Fibroblast of pulmonary artery (primary cell): ENCODE data around the gene B3GALT5.
"Not testable (repeated sequence)": the region's sequence is repeated elsewhere in the genome, so short reads cannot be mapped to it uniquely, and the experiment has no call there.

ENCODE experiments used
- DNase-seq: peaks from one replicate; pipeline ENCODE4 v3.0.0-alpha.2; 2010; ENCODE audit warnings: low read depth
- H3K4me3 ChIP-seq: replicated peaks from 2 replicates; pipeline ENCODE4 v1.5.1; 2011; ENCODE audit warnings: low read depth, mild to moderate bottlenecking, control low read depth, low read length, moderate library complexity
- TF ChIP-seq, protein P1 (sequence below): IDR thresholded peaks from 2 replicates; pipeline ENCODE4 v1.5.1; 2011; ENCODE audit warnings: mild to moderate bottlenecking, control low read depth, low read length, inconsistent platforms; ENCODE audit errors: missing control alignments

The B3GALT5 gene

DNA sequence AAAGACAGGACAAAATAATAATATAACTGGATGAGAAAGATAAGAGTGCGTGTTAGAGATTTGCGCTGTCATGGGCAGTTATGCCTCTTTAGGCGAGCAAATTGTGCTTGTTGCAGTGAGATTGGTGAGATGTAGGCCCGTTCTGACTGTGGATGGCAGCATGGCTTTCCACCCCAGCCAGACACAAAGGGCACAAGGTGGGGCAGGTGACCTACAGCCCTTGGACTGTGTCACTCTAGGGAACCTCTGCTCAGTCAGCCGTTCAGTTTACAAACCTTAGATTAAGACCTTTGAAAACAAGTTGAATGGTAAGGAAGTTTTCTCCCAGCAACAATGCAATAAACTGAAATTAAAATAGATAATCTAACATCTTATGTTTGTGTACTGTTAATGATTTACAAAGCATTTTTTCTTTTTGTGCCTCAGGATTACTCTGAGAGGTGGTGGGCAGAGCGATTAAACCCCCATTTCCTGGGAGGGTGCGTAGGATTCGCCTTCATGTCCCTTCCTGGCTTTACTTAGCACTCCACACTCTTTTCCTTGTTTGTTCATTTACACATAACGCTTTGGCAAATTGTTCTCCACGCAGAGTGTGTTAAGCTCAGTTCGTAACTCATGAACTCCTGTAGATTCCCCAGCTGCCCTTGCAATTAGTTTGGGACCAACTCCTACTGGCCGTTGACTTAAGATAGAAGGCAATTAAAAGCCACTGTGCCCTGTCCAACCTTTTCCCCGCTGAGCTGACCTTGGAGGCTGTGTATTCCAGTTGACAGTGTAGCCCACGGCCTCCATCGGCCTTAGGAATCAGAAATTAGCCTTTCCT lies 74.1 kb downstream of the B3GALT5 start:
- no peak for DNase-seq
- TF ChIP-seq, protein P1, sequence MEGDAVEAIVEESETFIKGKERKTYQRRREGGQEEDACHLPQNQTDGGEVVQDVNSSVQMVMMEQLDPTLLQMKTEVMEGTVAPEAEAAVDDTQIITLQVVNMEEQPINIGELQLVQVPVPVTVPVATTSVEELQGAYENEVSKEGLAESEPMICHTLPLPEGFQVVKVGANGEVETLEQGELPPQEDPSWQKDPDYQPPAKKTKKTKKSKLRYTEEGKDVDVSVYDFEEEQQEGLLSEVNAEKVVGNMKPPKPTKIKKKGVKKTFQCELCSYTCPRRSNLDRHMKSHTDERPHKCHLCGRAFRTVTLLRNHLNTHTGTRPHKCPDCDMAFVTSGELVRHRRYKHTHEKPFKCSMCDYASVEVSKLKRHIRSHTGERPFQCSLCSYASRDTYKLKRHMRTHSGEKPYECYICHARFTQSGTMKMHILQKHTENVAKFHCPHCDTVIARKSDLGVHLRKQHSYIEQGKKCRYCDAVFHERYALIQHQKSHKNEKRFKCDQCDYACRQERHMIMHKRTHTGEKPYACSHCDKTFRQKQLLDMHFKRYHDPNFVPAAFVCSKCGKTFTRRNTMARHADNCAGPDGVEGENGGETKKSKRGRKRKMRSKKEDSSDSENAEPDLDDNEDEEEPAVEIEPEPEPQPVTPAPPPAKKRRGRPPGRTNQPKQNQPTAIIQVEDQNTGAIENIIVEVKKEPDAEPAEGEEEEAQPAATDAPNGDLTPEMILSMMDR, result no peak
- no peak overlapping the region for H3K4me3 ChIP-seq

DNA sequence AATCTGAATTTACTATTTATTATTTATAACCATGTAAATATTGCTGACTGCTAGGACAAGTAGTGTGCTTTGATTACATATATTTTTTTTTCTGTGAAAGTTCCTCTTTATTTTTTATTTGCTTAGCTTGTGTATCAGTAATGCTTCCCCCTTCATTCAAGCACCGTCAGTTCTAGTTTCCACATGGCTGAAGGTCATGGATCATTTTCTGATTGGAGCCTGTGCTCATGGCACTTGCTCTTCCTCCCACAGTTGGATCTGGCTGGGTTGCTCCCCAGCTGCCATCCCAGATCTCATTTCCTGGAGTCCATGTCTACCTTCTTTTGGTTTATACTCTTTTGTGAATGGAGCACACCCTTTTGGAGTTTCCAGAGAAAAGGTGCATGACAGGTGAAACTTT lies 75.3 kb downstream of the B3GALT5 start:
- no peak overlapping the region for H3K4me3 ChIP-seq
- TF ChIP-seq, protein P1, result no peak
- DNase-seq, result no peak

DNA sequence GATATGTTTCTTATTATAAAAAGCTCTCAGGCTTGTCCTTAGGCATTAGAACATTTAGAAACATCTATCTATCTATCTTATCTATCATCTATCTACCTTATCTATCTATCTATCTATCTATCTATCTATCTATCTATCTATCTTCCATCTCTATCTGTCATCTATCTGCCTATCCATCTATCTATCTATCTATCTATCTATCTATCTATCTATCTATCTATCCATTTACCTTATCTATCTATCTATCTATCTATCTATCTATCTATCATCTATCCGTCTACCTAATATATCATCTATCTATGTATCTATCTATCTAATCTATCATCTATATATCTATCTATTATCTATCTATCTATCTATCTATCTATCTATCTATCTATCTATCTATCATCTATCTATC lies 77.1 kb downstream of the B3GALT5 start:
- not testable (repeated sequence) for DNase-seq, H3K4me3 ChIP-seq

DNA sequence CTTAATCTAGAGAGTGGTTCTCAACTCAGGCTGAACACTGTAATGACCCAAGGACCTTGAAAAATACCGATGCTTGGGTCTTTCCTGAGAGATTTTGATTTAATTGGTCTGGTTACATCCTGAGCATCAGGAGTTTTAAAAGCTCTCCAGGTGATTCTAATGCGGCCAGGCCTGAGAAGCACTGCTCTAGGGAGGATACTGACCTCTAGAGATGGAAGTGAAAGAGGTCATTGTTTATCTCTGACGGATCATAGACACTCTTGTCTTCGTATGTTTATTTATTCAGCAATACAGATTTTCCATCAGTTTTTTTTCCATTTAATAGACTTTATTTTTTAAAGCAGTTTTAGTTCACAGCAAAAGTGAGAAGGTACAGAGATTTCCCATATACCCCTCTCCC lies 77.7 kb downstream of the B3GALT5 start:
- H3K4me3 ChIP-seq, result no peak overlapping the region
- TF ChIP-seq, protein P1, result no peak
- DNase-seq, result no peak

DNA sequence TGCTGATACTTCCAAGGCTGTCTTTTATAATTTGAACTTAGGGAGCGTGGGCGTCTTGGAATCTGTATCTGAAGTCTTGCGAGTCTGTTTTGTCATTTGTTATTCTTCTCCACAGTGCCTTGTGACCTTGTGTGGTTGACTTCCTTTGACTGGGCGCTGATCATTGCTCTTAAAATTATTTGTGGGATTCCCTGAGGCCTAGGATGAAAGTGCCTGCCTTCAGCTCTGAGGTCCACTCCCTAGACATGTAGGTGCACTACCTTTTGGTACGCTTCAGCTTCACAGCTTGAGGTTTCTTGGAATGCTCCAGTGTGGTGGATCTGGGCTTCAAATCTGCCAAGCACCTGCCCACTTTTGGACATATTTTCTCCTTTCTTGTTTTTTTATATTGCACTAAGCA lies 82.0 kb downstream of the B3GALT5 start:
- TF ChIP-seq, protein P1, result no peak

DNA sequence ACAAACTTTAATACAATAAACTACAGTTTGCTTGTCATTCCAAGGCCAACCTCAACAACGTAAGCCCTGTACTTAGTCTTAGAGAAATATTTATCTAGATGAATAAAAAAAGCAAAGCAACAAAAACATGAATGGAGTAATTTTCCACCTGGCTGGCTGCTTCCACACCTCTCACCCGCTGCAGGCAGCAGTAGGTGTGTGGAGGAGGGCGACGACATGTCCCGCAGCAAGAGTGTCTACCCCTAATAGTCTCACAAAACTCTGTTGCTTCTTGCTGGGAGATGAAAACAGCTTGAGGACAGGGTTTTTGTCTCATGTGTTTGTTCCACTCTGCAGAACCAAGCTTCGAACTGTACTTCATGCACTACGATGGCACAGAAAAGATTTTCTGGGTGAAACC lies 83.5 kb downstream of the B3GALT5 start:
- TF ChIP-seq, protein P1, result no peak
- DNase-seq, result no peak
- H3K4me3 ChIP-seq, result no peak overlapping the region

More for the DNA sequence above, 82.0 kb downstream of the B3GALT5 start:
- no peak for DNase-seq
- no peak overlapping the region for H3K4me3 ChIP-seq

DNA sequence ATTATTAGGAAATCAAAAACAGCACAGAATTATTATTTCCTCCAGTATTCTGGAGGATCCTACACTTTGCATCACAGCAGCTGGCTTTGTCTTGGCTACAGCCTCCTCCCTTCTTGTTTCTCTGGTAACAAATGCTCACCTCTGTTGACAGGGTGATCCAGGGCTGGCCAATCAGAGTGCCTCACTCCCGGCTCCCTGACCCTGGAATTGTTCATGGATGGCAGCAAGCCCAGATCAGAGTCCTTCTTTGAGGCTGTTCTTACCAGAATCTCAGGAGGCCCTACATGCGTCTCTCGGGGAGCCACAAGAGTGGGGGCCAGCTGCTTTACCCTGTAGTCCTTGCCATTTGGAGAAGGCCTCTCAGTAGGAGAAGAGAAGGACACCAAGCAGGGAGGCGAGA lies 83.9 kb downstream of the B3GALT5 start:
- TF ChIP-seq, protein P1, result no peak
- DNase-seq, result no peak
- H3K4me3 ChIP-seq, result no peak overlapping the region
